IMR-90 (cell line): Measurements from ENCODE around the gene NUFIP2. TPM values are rescaled to one million over a fixed set of nuclear protein-coding genes. Genes with fewer than 3 reads are reported as not detected.
A peak's percentile ranks its signal among the peaks of the same experiment; 100 is the strongest.

Experiments used
- ATAC-seq: fragments of 200-7000 bp; cut with Tn5 transposase; 2 replicates; pipeline ENCODE4 v1.9.1; 2020; ENCODE audit warnings: low read depth, mild to moderate bottlenecking, moderate library complexity
- BruUV-seq: library from RNA; stranded (reverse); fragments of 400-500 nt; replicated peaks from 2 replicates; lab custom pipeline; 2021; lab: Mats Ljungman, UMichigan
- CTCF ChIA-PET: fragments of 300-600 bp; formaldehyde crosslinking; extraction: SDS; loops from one replicate; lab custom pipeline; 2021; ENCODE audit warnings: antibody characterized with exemption; lab: Yijun Ruan, JAX
- POLR2A ChIA-PET: fragments of 300-600 bp; sonication (Branson Sonifier 250); formaldehyde crosslinking; loops from one replicate; lab custom pipeline; 2022; ENCODE audit warnings: antibody characterized with exemption; ENCODE audit not compliant: unreplicated experiment; lab: Charles Lee
- DNase-seq: peaks from one replicate; pipeline ENCODE4 v3.0.0; 2013
- H2AFZ ChIP-seq: replicated peaks from 2 replicates; pipeline ENCODE3; 2013; ENCODE audit warnings: low read length, mild to moderate bottlenecking; ENCODE audit not compliant: poor library complexity
- H2AK5ac ChIP-seq: 2 replicates; pipeline ENCODE4 v1.6.1; 2013; ENCODE audit warnings: low read depth, low read length, inconsistent platforms
- H2AK9ac ChIP-seq: replicated peaks from 2 replicates; pipeline ENCODE3; 2013; ENCODE audit warnings: mild to moderate bottlenecking, low read depth, low read length, moderate library complexity; ENCODE audit not compliant: poor library complexity
- H2BK120ac ChIP-seq: 2 replicates; pipeline ENCODE4 v1.6.1; 2013; ENCODE audit warnings: low read depth, low read length, inconsistent platforms
- H2BK15ac ChIP-seq: 3 replicates; pipeline ENCODE4 v1.6.1; 2013; ENCODE audit warnings: low read depth, low read length, inconsistent platforms
- H2BK20ac ChIP-seq: 2 replicates; pipeline ENCODE4 v1.6.1; 2013; ENCODE audit warnings: low read depth, mild to moderate bottlenecking, inconsistent platforms, low read length, moderate library complexity
- H2BK5ac ChIP-seq: 2 replicates; pipeline ENCODE4 v1.6.1; 2013; ENCODE audit warnings: mild to moderate bottlenecking, low read depth, low read length, inconsistent platforms; ENCODE audit not compliant: poor library complexity, severe bottlenecking
- H3K14ac ChIP-seq: replicated peaks from 2 replicates; pipeline ENCODE4 v1.6.1; 2013; ENCODE audit warnings: low read depth, low read length, inconsistent platforms
- H3K18ac ChIP-seq: 2 replicates; pipeline ENCODE4 v1.6.1; 2013; ENCODE audit warnings: low read depth, low read length, control low read depth
- H3K23ac ChIP-seq: 2 replicates; pipeline ENCODE4 v1.6.1; 2013; ENCODE audit warnings: low read depth, low read length, inconsistent platforms
- H3K27ac ChIP-seq: 2 replicates; pipeline ENCODE4 v1.5.1; 2013; ENCODE audit warnings: mild to moderate bottlenecking, control low read depth, low read length; ENCODE audit not compliant: insufficient read depth
- H3K27me3 ChIP-seq: 2 replicates; pipeline ENCODE4 v1.6.1; 2013; ENCODE audit warnings: low read length; ENCODE audit not compliant: control insufficient read depth, insufficient read depth
- H3K36me3 ChIP-seq: 2 replicates; pipeline ENCODE4 v1.6.1; 2013; ENCODE audit warnings: low read length, mixed read lengths; ENCODE audit not compliant: control insufficient read depth, insufficient read depth
- H3K4ac ChIP-seq: 2 replicates; pipeline ENCODE4 v1.6.1; 2013; ENCODE audit warnings: low read depth, low read length, inconsistent platforms
- H3K4me1 ChIP-seq: 2 replicates; pipeline ENCODE4 v1.6.1; 2013; ENCODE audit warnings: low read length, mixed read lengths; ENCODE audit not compliant: control insufficient read depth, insufficient read depth
- H3K4me2 ChIP-seq: 2 replicates; pipeline ENCODE4 v1.6.1; 2013; ENCODE audit warnings: low read depth, mild to moderate bottlenecking, control low read depth, low read length, moderate library complexity
- H3K4me3 ChIP-seq: 2 replicates; pipeline ENCODE4 v1.5.1; 2013; ENCODE audit warnings: low read depth, mild to moderate bottlenecking, control low read depth, low read length, moderate library complexity; ENCODE audit not compliant: insufficient read depth
- H3K56ac ChIP-seq: 2 replicates; pipeline ENCODE4 v1.6.1; 2013; ENCODE audit warnings: low read length, inconsistent platforms; ENCODE audit not compliant: insufficient read depth; ENCODE audit errors: extremely low read depth
- H3K79me1 ChIP-seq, 2 experiments: 2 replicates each; pipeline ENCODE4 v1.6.1; 2013; ENCODE audit warnings: low read length in 2 of 2, inconsistent platforms in 1 of 2, low read depth in 1 of 2
- H3K9ac ChIP-seq: 2 replicates; pipeline ENCODE4 v1.6.1; 2013; ENCODE audit warnings: low read depth, low read length, control low read depth
- H3K9me1 ChIP-seq: 2 replicates; pipeline ENCODE4 v1.6.1; 2013; ENCODE audit warnings: low read length, inconsistent platforms; ENCODE audit not compliant: insufficient read depth
- H3K9me3 ChIP-seq: 2 replicates; pipeline ENCODE4 v1.6.1; 2013; ENCODE audit warnings: low read length; ENCODE audit not compliant: control insufficient read depth, insufficient read depth
- H4K20me1 ChIP-seq: 2 replicates; pipeline ENCODE4 v1.6.1; 2013; ENCODE audit warnings: low read length, inconsistent platforms; ENCODE audit not compliant: insufficient read depth
- H4K5ac ChIP-seq: 2 replicates; pipeline ENCODE4 v1.6.1; 2013; ENCODE audit warnings: mild to moderate bottlenecking, low read depth, low read length, control low read depth
- H4K8ac ChIP-seq, 2 experiments: 2 replicates each; pipeline ENCODE4 v1.6.1; 2013; ENCODE audit warnings: low read depth in 2 of 2, low read length in 2 of 2, control low read depth in 1 of 2, inconsistent platforms in 1 of 2
- H4K91ac ChIP-seq: 2 replicates; pipeline ENCODE4 v1.6.1; 2013; ENCODE audit warnings: low read depth, low read length, inconsistent platforms; ENCODE audit not compliant: insufficient read depth
- BHLHE40 ChIP-seq: fragments of 150-350 bp; IDR thresholded peaks from 2 replicates; pipeline ENCODE4 v1.6.1; 2016; ENCODE audit warnings: mild to moderate bottlenecking, low read depth, low read length
- CEBPB ChIP-seq: IDR thresholded peaks from 2 replicates; pipeline ENCODE4 v1.6.1; 2012; ENCODE audit warnings: low read depth, low read length, improper control_type of control experiment
- CHD1 ChIP-seq: IDR thresholded peaks from 2 replicates; pipeline ENCODE4 v1.6.1; 2012; ENCODE audit warnings: low read depth, low read length, improper control_type of control experiment
- FOS ChIP-seq: fragments of 150-350 bp; IDR thresholded peaks from 2 replicates; pipeline ENCODE4 v1.6.1; 2016; ENCODE audit warnings: low read depth, low read length
- MAFK ChIP-seq: IDR thresholded peaks from 2 replicates; pipeline ENCODE4 v1.6.1; 2012; ENCODE audit warnings: low read depth, low read length, improper control_type of control experiment
- MAZ ChIP-seq: IDR thresholded peaks from 2 replicates; pipeline ENCODE4 v1.6.1; 2012; ENCODE audit warnings: low read depth, mild to moderate bottlenecking, low read length, improper control_type of control experiment, moderate library complexity, borderline replicate concordance
- MXI1 ChIP-seq: IDR thresholded peaks from 2 replicates; pipeline ENCODE4 v1.6.1; 2012; ENCODE audit warnings: low read depth, mild to moderate bottlenecking, low read length, moderate library complexity, borderline replicate concordance
- NFE2L2 ChIP-seq: fragments of 150-350 bp; IDR thresholded peaks from 2 replicates; pipeline ENCODE4 v1.6.1; 2016; ENCODE audit warnings: low read depth, mild to moderate bottlenecking, low read length
- POLR2A ChIP-seq: IDR thresholded peaks from 2 replicates; pipeline ENCODE4 v1.6.1; 2012; ENCODE audit warnings: mild to moderate bottlenecking, low read depth, low read length
- RAD21 ChIP-seq: IDR thresholded peaks from 2 replicates; pipeline ENCODE4 v1.6.1; 2012; ENCODE audit warnings: low read length, improper control_type of control experiment
- RFX5 ChIP-seq: IDR thresholded peaks from 2 replicates; pipeline ENCODE4 v1.8.0; 2012; ENCODE audit warnings: low read depth, mild to moderate bottlenecking, low read length, moderate library complexity
- SMC3 ChIP-seq: fragments of 150-350 bp; IDR thresholded peaks from 2 replicates; pipeline ENCODE4 v1.6.1; 2016; ENCODE audit warnings: low read depth, mild to moderate bottlenecking, antibody characterized with exemption, low read length, moderate library complexity
- WGBS, 2 experiments: methylation state at CpG; one replicate each; pipeline versions ENCODE4 v1.1.5 to v1.1.7; 2013; ENCODE audit warnings: missing lambda C conversion rate in 2 of 2; ENCODE audit not compliant: insufficient read length in 1 of 2; ENCODE audit errors: extremely low coverage in 2 of 2; 5-methylcytosine and 5-hydroxymethylcytosine counted together
- dilution Hi-C: fragments of 300-500 bp; cut with HindIII; formaldehyde crosslinking; loops from one replicate; pipeline ENCODE4 v1.14.3; 2018; ENCODE audit warnings: low sequenced_read_pairs; ENCODE audit not compliant: unreplicated experiment
- in situ Hi-C: fragments of 300-500 bp; cut with MboI; formaldehyde crosslinking; loops from 3 replicates; pipeline ENCODE4 v1.14.3; 2019; ENCODE audit warnings: low sequenced_read_pairs, inconsistent platforms, mixed read lengths
- intact Hi-C: fragments of 100-400 bp; cut with micrococcal nuclease; formaldehyde crosslinking; loops from 2 replicates; pipeline ENCODE4 v1.10.0; 2022
- polyA plus RNA-seq, 3 experiments: library from polyadenylated mRNA; depleted of rRNA; stranded (reverse); fragments of >200 nt; gene quantifications; 2 replicates each; pipeline ENCODE4 v1.2.3, GENCODE V29; 2012; ENCODE audit warnings: low replicate concordance in 1 of 3
- total RNA-seq: library from RNA; depleted of rRNA; stranded (reverse); fragments of >200 nt; gene quantifications from 2 replicates; pipeline ENCODE4 v1.2.3, GENCODE V29; 2012
- TF ChIP-seq, protein P1 (sequence below): conservative IDR thresholded peaks from 2 replicates; pipeline ENCODE4 v1.5.1; 2012; ENCODE audit warnings: mild to moderate bottlenecking, low read depth, low read length, improper control_type of control experiment
- TF ChIP-seq, protein P2 (sequence below): fragments of 150-350 bp; IDR thresholded peaks from 2 replicates; pipeline ENCODE4 v1.6.1; 2017; ENCODE audit warnings: mild to moderate bottlenecking, antibody characterized with exemption, low read length, low read depth
- TF ChIP-seq, protein P3 (sequence below): fragments of 150-350 bp; IDR thresholded peaks from 2 replicates; pipeline ENCODE4 v1.6.1; 2016; ENCODE audit warnings: low read depth, mild to moderate bottlenecking, low read length, moderate library complexity, borderline replicate concordance

The NUFIP2 gene
- total and polyA plus RNA-seq, 2 of the 4 experiments (the other 2 are of a cell fraction) = 8.9 to 25.6 TPM

DNA sequence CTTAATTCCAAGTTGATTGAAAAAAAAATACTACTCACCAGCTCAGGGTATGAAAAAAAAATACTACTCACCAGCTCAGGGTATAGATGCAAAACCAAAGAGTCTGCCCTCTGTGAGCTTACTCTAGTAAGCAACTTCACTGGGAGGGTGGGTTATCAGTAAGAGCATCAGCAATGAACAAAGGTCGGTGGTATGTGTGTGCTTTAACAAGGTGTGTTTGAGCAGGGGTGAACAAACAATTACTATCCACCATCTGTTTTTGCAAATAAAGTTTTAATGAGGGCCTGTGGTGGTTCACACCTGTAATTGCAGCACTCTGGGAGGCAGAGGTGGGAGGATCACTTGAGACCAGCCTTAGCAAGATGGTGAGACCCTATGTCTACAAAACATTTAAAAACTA is 20.0 kb downstream of the NUFIP2 start:
- dilution Hi-C loops = no loop called here
- Histone ChIP-seq H3K14ac (no peak overlapping the region), H3K27ac (no peak overlapping the region), H3K4me1 (peaks cover 5% of the 10 kb centered on the region), H3K4me3 (no peak overlapping the region), H3K36me3 (peaks cover 34% of the 10 kb centered on the region), H4K20me1 (peaks cover 96% of the 10 kb centered on the region), H4K5ac (no peak overlapping the region), H3K9me1 (peaks cover 9% of the 10 kb centered on the region), H3K4ac (no peak overlapping the region), H2AK9ac (no peak overlapping the region), H3K56ac (no peak overlapping the region), H2BK20ac (no peak overlapping the region), H4K91ac (no peak overlapping the region), H3K23ac (0 out of 2 replicates have a peak overlapping the region, but pooled peaks have one; percentile 39), H3K9ac (no peak overlapping the region), H2BK15ac (no peak overlapping the region), H2BK5ac (no peak overlapping the region), H2AFZ (no peak overlapping the region), H3K18ac (no peak overlapping the region), H2AK5ac (no peak overlapping the region), H4K8ac (no peak overlapping the region), H3K9me3 (no peaks in the 10 kb centered on the region), H3K79me1 (peaks cover 0 to 33% of the 10 kb centered on the region in 2 experiments; a peak in 3 of 4 replicates), H2BK120ac (no peak overlapping the region), H3K4me2 (no peak overlapping the region), H3K27me3 (no peaks in the 10 kb centered on the region)
- POLR2A ChIA-PET = no interaction called here
- WGBS, 2 experiments = no CpG with 5 or more reads among the region's 1 CpG
- in situ Hi-C loops = no loop called here
- no peak for TF ChIP-seq MAFK
- TF ChIP-seq POLR2A = no peak
- TF ChIP-seq MXI1 = no peak
- TF ChIP-seq MAZ = no peak
- TF ChIP-seq RAD21 = no peak
- no peak for TF ChIP-seq SMC3
- no peak for TF ChIP-seq RFX5
- TF ChIP-seq, protein P1, sequence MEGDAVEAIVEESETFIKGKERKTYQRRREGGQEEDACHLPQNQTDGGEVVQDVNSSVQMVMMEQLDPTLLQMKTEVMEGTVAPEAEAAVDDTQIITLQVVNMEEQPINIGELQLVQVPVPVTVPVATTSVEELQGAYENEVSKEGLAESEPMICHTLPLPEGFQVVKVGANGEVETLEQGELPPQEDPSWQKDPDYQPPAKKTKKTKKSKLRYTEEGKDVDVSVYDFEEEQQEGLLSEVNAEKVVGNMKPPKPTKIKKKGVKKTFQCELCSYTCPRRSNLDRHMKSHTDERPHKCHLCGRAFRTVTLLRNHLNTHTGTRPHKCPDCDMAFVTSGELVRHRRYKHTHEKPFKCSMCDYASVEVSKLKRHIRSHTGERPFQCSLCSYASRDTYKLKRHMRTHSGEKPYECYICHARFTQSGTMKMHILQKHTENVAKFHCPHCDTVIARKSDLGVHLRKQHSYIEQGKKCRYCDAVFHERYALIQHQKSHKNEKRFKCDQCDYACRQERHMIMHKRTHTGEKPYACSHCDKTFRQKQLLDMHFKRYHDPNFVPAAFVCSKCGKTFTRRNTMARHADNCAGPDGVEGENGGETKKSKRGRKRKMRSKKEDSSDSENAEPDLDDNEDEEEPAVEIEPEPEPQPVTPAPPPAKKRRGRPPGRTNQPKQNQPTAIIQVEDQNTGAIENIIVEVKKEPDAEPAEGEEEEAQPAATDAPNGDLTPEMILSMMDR = no peak
- TF ChIP-seq CEBPB = no peak
- no peak for TF ChIP-seq BHLHE40
- TF ChIP-seq FOS = no peak
- TF ChIP-seq, protein P2, sequence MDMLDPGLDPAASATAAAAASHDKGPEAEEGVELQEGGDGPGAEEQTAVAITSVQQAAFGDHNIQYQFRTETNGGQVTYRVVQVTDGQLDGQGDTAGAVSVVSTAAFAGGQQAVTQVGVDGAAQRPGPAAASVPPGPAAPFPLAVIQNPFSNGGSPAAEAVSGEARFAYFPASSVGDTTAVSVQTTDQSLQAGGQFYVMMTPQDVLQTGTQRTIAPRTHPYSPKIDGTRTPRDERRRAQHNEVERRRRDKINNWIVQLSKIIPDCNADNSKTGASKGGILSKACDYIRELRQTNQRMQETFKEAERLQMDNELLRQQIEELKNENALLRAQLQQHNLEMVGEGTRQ = no peak
- TF ChIP-seq NFE2L2 = no peak
- TF ChIP-seq, protein P3, sequence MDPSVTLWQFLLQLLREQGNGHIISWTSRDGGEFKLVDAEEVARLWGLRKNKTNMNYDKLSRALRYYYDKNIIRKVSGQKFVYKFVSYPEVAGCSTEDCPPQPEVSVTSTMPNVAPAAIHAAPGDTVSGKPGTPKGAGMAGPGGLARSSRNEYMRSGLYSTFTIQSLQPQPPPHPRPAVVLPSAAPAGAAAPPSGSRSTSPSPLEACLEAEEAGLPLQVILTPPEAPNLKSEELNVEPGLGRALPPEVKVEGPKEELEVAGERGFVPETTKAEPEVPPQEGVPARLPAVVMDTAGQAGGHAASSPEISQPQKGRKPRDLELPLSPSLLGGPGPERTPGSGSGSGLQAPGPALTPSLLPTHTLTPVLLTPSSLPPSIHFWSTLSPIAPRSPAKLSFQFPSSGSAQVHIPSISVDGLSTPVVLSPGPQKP = no peak
- no peak for TF ChIP-seq CHD1
- DNase-seq (no peak), ATAC-seq (no peak)
- intact Hi-C loops = no loop called here
- no TSS peak for BruUV-seq
- CTCF ChIA-PET = interaction anchor here (0.9 kb wide), 1 partner anchor 16 kb away, joined by 4 read pairs; no protein-coding TSS in a partner anchor
